Endothelial cell of umbilical vein (primary cell): Measurements from ENCODE around the gene NPNT.

ENCODE experiments used
- EZH2 ChIP-seq: IDR thresholded peaks from 2 replicates; pipeline ENCODE4 v1.6.1; 2012; ENCODE audit warnings: borderline replicate concordance, low read depth, mild to moderate bottlenecking, moderate library complexity, low read length, inconsistent platforms; ENCODE audit not compliant: severe bottlenecking
- JUN ChIP-seq: IDR thresholded peaks from 2 replicates; pipeline ENCODE4 v1.6.1; 2011; ENCODE audit warnings: borderline replicate concordance, low read depth; ENCODE audit not compliant: insufficient read length, insufficient read depth
- MYC ChIP-seq: IDR thresholded peaks from one replicate; pipeline ENCODE4 v1.6.1; 2011; ENCODE audit warnings: mild to moderate bottlenecking, low read depth, low read length
- POLR2A ChIP-seq: IDR thresholded peaks from 2 replicates; pipeline ENCODE4 v1.6.1; 2012; ENCODE audit warnings: low read depth, mild to moderate bottlenecking, control low read depth, low read length
- POLR2AphosphoS5 ChIP-seq: IDR thresholded peaks from 2 replicates; pipeline ENCODE4 v1.6.1; 2012; ENCODE audit warnings: low read depth, mild to moderate bottlenecking, control low read depth, low read length, moderate library complexity; ENCODE audit not compliant: insufficient read depth
- TF ChIP-seq, protein P1 (sequence below), 2 donors: IDR thresholded peaks; 1 replicate in 1 of 2; 2 replicates in 1 of 2; pipeline ENCODE4 v1.5.1; 2011; ENCODE audit warnings: low read length in 2 of 2, mild to moderate bottlenecking in 2 of 2, moderate library complexity in 2 of 2, control low read depth in 1 of 2, inconsistent platforms in 1 of 2, low read depth in 1 of 2; ENCODE audit not compliant: insufficient read depth in 1 of 2; ENCODE audit errors: extremely low read depth in 1 of 2
- TF ChIP-seq, protein P2 (sequence below): IDR thresholded peaks from 2 replicates; pipeline ENCODE4 v1.6.1; 2011; ENCODE audit not compliant: insufficient read depth, insufficient read length

DNA sequence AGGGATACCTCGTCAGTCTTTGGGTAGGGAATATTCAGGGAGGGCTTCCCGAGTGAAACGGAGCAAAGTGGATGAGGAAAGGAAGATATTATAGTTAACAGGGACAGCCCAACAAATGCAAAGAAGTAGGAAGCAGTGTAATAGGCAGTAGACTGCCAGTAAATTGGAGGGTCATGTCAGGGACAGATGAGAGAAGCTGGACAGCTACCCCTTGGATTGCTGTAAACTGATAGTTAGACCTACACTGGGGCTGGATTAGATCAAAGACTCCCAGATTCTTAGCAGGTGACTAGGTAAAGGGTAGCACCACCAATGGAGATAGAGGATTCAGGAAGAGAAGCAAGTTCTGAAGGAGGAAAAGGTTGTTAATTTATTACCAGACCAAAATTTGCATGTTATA is 48.0 kb downstream of the NPNT start:
- TF ChIP-seq POLR2AphosphoS5 (no peak), POLR2A (no peak), EZH2 (no peak), JUN (no peak), MYC (no peak)
- TF ChIP-seq, protein P1, sequence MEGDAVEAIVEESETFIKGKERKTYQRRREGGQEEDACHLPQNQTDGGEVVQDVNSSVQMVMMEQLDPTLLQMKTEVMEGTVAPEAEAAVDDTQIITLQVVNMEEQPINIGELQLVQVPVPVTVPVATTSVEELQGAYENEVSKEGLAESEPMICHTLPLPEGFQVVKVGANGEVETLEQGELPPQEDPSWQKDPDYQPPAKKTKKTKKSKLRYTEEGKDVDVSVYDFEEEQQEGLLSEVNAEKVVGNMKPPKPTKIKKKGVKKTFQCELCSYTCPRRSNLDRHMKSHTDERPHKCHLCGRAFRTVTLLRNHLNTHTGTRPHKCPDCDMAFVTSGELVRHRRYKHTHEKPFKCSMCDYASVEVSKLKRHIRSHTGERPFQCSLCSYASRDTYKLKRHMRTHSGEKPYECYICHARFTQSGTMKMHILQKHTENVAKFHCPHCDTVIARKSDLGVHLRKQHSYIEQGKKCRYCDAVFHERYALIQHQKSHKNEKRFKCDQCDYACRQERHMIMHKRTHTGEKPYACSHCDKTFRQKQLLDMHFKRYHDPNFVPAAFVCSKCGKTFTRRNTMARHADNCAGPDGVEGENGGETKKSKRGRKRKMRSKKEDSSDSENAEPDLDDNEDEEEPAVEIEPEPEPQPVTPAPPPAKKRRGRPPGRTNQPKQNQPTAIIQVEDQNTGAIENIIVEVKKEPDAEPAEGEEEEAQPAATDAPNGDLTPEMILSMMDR (IDR thresholded peaks at IDR 0.05; ENCODE audit: extremely low read depth in 1 of 2, insufficient read depth in 1 of 2, low read depth in 1 of 2, low read length in 2 of 2) = no peak
- TF ChIP-seq, protein P2, sequence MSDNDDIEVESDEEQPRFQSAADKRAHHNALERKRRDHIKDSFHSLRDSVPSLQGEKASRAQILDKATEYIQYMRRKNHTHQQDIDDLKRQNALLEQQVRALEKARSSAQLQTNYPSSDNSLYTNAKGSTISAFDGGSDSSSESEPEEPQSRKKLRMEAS = no peak
